Activated CD8-positive, alpha-beta memory T cell treated with anti-CD3 and anti-CD28 coated beads for 36 hours (primary cell): Measurements from ENCODE around the gene CAMTA1. TPM values are rescaled to one million over a fixed set of nuclear protein-coding genes. Genes with fewer than 3 reads are reported as not detected.
"Not testable (repeated sequence)": the region's sequence is repeated elsewhere in the genome, so short reads cannot be mapped to it uniquely, and the experiment has no call there.

Source experiments
- CTCF ChIA-PET: fragments of 350-600 bp; sonication (Branson Sonifier 250); formaldehyde crosslinking; loops from one replicate; lab custom pipeline; 2021; ENCODE audit warnings: antibody characterized with exemption; lab: Charles Lee
- POLR2A ChIA-PET: fragments of 350-600 bp; sonication (Branson Sonifier 250); formaldehyde crosslinking; loops from one replicate; lab custom pipeline; 2021; ENCODE audit warnings: antibody characterized with exemption; lab: Charles Lee
- total RNA-seq, 2 experiments: library from RNA; stranded (reverse); gene quantifications; one replicate each; pipeline ENCODE4 v1.2.3, GENCODE V29; 2021

CAMTA1 gene
- total RNA-seq, 2 experiments from 2014 or later = 66.5 to 72.5 TPM

DNA sequence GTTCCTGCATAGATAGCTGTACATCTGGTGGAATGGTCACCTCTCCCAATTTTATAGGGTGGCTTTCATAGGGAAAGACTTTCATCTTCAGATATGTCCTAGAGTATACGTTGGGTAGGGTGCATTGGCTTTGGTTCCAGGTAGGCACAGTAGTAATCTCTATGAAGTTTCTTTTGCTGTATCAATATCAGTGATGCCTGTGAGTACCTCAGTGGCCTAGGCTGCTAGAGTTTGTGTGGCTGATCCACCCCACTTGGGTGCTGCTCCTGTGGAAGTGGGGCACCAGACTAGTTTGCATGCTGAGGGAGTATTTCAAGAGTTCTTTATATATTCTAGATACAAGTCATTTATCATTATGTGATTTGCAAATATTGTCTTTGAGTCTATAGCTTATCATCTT lies 615.3 kb downstream of the CAMTA1 start:
- ChIA-PET CTCF (no interaction called here), POLR2A (no interaction called here)

DNA sequence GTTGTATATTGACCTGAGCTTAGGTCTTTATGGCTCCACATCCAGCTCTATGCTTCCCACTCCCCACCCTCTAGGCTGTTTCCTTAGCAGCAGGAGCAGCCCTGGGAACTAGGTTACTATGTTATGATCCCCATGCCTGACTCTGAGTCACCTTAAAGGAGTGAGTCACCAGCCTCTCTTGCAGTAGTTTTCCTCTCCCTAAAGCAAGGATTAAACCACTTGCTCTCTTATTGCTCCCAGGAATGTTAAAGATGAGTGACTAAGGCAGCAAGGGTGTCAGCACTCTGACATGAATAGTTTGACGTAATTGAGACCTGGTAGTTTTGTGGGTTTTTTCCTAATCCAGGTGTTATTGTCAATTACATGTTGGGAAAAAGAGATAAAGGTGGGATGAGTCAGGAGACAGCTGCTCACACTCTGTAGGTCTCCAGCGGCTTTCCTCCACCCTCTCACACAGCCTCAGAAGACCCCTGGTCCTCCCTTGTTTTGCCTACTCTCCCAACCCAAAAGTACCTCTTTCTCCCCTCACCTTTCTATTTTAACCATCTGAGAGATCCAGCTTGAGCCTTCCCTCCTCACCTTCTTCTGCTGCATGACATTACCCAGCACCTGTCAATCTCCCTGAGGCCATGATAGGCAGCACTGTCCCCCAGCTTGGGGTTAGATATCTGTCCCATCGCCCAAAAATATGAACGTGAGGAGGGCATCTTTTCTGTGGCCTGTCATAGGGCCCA lies 616.7 kb downstream of the CAMTA1 start:
- CTCF ChIA-PET = no interaction called here
- POLR2A ChIA-PET = no interaction called here

GRCh38 chr1:7402548-7402850 lies 617.2 kb downstream of the CAMTA1 start:
- ChIA-PET POLR2A (no interaction called here), CTCF (no interaction called here)

DNA sequence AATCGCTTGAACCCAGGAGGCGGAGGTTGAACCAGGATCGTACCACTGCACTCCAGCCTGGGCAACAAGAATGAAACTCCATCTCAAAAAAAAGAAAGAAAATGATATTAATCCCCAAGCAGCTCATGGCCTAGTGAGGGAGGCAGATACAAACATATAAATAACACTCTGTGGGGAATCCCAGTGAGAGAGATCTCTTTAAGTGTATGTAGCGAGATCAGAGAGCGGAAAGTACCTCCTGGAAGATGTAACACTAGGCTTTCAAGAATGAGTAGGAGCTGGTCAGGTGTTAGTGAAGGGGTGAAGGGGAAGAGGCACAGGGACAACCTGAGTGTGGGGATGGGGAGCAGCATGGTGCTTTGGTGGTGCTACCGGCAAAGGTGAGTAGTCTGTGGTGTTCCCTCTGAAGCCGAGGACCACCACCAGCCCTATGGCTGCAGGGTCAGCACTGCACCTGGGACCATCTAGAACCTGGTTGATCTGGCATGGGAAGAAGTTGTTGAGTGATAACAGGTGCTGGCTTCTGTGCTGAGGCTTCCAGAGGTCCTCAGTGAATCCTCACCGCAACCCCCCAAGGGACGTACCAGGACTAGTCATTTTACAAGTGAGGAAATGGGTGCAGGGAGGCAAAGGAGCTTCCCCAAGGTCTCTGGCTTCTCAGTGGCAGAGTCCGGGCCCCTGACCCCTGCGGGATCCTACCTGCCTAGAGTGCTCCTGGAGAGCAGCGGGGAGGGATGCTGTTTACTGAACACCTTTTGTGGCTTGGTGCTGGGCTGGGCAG lies 618.2 kb downstream of the CAMTA1 start:
- CTCF ChIA-PET = no interaction called here
- POLR2A ChIA-PET = no interaction called here

GRCh38 chr1:7404046-7404742 lies 618.9 kb downstream of the CAMTA1 start:
- ChIA-PET POLR2A (no interaction called here), CTCF (no interaction called here)

DNA sequence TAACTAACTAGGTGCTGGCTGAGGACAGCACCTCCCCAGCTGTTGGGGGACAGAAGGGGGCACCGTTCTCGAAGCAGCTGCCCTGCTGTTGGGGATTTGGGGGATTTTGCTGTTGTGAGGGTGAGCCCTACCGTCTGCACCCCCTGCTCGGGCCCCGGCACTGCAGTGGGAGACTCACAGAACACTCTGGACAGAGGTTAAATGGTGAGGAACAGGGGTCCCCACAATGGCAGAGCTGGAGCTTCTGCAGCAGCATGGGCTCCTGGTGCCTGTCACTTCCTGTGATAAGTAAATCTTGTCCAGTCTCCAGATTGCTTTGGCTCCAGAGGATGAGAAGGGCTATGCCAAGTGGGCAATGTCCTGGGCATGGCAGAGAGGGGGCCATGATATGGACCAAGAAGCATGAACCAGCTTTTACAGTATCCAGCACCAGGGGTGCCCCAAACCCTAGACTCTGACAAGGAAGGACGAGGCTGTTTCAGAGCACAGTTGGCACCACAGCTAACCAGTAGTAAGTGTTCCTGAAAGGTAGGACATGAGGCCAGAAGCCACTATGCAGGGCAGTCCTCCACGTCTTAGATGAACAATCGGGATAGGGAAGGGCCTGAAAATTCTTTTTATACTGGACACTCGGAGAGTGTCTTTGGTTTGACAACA lies 620.7 kb downstream of the CAMTA1 start:
- ChIA-PET CTCF (no interaction called here), POLR2A (no interaction called here)

- POLR2A ChIA-PET = no interaction called here
- CTCF ChIA-PET = no interaction called here
Observed at GRCh38 chr1:7406641-7407543, 621.6 kb downstream of the CAMTA1 start.

DNA sequence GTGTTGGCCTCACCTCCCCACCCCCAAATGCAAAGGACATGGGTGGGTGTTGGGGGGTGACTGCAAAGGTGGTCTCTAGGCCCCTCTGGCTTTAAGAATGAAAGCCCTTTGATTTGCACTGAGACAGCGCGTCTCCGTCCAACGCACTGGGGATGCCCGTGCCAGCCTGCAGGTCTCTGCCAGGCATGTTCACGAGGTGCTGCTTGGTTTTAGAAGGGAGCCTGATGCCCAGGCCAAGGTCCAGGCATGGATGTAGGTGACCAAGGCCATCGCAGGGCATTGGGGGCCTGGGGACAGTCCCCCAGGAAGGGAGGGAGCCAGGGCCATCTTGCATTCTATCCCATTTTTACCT lies 622.3 kb downstream of the CAMTA1 start:
- ChIA-PET CTCF (no interaction called here), POLR2A (no interaction called here)

DNA sequence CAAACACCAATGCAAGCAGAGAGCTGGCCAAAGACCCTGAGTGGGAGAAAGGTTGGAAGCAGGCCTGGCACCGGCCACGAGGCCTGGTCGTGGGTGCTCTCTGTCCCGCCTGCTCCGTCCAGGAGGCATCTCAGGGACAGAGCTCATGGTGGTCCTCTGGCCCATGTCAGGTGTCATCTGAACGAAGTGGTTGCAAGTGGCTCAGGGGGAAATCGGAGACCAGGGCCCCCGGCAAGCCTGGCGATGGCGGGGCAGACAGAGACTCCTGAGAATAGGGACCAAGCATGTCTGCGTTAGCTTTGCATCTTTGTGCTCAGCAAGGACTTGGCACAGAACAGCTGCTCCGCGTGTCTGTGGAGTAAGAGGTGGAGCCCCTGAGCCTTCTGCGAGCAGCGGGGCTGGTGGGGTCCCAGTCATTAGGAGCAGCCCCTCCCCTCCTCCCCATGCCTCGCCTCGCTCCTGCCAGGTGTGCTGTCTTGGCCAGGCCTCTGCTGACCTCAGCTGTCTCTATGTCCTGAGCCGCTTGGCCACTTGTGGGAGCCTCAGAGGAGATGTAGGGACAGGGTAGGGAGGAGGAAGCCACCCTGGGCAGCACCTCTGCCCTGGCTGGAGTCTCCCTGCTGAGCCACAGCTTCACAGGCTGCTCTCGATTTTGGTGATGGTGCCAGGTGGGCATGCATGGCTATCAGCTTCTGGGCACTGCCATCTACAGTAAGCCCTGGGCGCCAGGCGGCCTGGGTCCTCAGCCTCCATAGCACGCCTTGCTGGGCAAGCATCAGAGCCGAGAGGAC lies 622.9 kb downstream of the CAMTA1 start:
- CTCF ChIA-PET = no interaction called here
- POLR2A ChIA-PET = no interaction called here

GRCh38 chr1:7408771-7409150 lies 623.5 kb downstream of the CAMTA1 start:
- POLR2A ChIA-PET = no interaction called here
- CTCF ChIA-PET = no interaction called here

GRCh38 chr1:7409278-7409677 lies 624.0 kb downstream of the CAMTA1 start:
- ChIA-PET POLR2A (no interaction called here), CTCF (no interaction called here)

DNA sequence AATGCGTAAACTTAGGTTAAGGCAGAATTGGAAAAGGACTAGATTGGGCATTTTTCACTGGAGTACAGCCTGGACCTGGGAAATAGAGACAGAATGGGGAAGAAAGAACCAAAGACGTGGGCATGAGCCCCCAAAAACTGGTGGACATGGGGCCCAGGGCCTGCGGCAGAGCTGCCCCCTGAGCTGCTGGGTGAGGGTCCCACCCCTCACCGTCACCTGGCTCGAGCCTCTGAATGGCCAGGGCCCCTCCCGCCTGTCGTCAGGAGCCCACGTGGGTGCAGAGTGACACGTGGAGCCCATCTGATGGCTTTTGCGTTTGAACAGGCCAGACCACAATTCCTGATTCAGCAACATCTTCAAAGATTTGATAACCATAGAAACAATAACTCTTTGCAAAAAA lies 624.9 kb downstream of the CAMTA1 start:
- CTCF ChIA-PET = interaction anchor here (0.5 kb wide), 1 partner anchor 237 kb away, joined by 3 read pairs; no protein-coding TSS in a partner anchor
- POLR2A ChIA-PET = no interaction called here

DNA sequence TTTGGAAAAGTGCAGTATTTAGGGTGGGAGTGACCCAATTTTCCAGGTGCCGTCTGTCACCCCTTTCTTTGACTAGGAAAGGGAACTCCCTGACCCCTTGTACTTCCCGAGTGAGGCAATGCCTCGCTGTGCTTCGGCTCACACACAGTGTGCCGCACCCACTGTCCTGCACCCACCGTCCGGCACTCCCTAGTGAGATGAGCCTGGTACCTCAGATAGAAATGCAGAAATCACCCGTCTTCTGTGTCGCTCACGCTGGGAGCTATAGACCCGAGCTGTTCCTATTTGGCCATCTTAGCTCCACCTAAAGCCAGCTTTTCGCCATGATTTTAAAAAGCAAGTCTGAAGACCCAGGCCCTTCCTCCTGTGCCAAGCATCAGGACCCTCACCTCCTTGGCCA lies 632.4 kb downstream of the CAMTA1 start:
- POLR2A ChIA-PET, CTCF ChIA-PET: not testable (repeated sequence)

- CTCF ChIA-PET = no interaction called here
Observed at GRCh38 chr1:7418442-7419080, 633.3 kb downstream of the CAMTA1 start.

DNA sequence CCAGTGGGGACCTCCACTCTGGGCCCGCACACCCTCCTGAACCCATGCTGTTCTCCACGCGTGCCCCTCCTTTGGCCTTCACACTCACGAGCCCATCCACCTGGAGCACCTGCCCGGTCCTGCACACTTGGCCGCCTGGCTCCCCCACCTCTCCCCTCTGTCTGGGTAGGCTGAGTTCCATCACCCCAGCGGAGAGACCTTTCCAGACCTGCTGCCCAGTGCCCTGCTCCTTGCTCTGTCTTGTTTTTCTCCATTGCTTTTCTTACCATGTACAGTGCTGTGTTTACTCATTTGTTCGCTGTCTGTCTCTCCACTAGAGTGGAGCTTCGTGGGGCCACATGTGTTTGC lies 634.8 kb downstream of the CAMTA1 start:
- ChIA-PET POLR2A (no interaction called here), CTCF (no interaction called here)

More at GRCh38 chr1:7418442-7419080, 633.3 kb downstream of the CAMTA1 start:
- POLR2A ChIA-PET = no interaction called here

DNA sequence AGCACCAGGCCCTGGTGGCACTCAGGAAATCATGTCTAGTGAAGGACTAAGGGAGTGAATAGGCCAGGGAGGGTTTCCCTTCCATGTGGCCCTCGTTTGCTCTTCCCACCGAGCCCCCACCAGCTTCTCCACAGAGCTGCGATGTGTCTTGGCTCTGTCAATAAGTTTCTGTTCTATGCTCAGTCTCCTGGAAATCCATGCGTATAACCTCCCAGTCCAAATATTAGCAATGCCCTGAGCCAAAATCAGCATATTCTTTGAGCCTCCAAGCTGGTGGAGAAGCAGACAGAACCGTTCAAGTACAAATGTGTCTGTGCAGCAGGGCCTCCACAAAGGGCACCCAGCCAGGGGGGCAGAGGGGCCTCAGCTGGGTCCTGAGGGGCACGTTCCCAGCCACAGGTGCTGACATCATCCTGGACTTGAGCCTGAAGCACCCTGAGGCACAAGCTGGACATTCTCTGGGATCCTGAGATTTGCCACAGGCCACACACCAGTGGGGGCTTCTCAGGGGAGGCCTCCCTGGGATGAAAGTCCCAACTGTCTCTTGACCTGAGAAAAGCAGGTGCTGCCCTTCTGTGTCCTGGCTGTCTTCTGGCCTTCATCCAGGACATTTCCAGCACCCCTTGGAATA lies 635.3 kb downstream of the CAMTA1 start:
- POLR2A ChIA-PET = no interaction called here
- CTCF ChIA-PET = no interaction called here

DNA sequence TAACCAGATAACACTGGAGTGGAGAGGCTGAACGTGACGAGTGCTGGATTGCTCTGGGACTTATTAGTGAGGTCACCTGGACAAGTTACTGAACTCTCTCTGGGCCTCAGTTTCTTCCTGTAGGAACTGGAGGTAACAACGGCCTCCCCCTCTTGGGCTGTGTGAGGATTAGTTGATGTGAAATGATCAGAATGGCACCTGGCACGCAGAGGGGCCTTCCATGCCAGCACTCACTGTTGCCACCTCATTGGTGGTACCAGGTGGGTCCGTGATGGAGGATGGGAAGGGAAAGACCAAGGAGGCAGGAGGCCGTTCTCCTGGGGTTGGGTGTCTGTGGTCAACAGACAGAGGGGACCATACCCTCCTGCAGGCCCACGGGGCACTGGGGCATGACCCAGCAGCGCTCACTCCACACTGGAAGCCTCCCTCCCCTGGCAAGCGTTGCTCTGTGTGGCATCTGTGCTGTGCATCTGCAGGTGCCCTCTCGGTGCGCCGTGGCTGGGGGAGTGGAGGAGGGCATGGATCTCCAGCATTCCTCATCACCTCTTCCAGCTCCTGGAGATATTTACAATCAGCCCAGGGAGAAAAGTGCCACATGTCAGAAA lies 636.3 kb downstream of the CAMTA1 start:
- ChIA-PET CTCF (no interaction called here), POLR2A (no interaction called here)
